ENCODE data around the gene FAM90A26. TPM values are rescaled to one million over a fixed set of nuclear protein-coding genes. Genes with fewer than 3 reads are reported as not detected.
"Not testable (repeated sequence)": the region's sequence is repeated elsewhere in the genome, so short reads cannot be mapped to it uniquely, and the experiment has no call there.

The FAM90A26 gene
- total and polyA plus RNA-seq, 2 of the 8 experiments (the other 6 are each of a cell fraction or from before 2014, with no cell fraction given): not detected

DNA sequence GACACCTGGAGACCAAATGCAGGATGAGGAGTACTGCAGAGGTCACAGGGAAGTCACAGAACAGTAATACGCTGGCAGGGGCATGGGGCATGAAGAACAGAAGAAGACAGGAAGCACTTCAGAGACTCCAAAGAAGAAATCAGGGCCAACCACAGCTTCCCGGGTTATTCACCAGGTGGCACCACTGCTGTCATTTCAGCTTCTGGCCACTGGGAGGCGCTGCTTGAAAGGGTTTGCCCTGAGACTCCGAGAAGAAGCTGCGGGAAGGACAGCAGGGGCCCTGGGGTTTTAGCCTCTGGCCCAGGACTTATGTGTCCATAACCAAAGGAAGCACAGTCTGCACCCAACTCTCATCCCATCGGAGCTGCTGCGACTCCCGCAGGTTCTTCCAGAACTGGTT, 4.2 kb upstream of the FAM90A26 start:
- H2BK20ac ChIP-seq (ENCODE audit: low read length); H3K79me1 ChIP-seq (ENCODE audit: low read depth, low read length); H3K4me3 ChIP-seq (ENCODE audit: extremely low read depth in 1 of 4, insufficient read depth in 2 of 4, low read depth in 3 of 4, low read length in 4 of 4); H3K56ac ChIP-seq (replicated peaks; ENCODE audit: insufficient read length, low read depth, low read length); H4K20me1 ChIP-seq (replicated peaks in 1 of 2; ENCODE audit: control insufficient read depth in 1 of 2, insufficient read depth in 2 of 2, low read length in 2 of 2); H3K27ac ChIP-seq (ENCODE audit: low read depth, low read length); H3K18ac ChIP-seq (ENCODE audit: extremely low read depth, low read length); H3K79me2 ChIP-seq (ENCODE audit: control insufficient read depth in 1 of 2, insufficient read depth in 2 of 2, low read length in 2 of 2); H3K14ac ChIP-seq (ENCODE audit: insufficient read length); H3K9ac ChIP-seq (replicated peaks in 1 of 4; ENCODE audit: extremely low read depth in 1 of 4, low read depth in 3 of 4, low read length in 3 of 4); H3K27me3 ChIP-seq (replicated peaks in 1 of 4; ENCODE audit: control insufficient read depth in 3 of 4, extremely low read depth in 1 of 4, insufficient read depth in 3 of 4, low read length in 3 of 4); H2AFZ ChIP-seq (ENCODE audit: low read length); H3K4me1 ChIP-seq (replicated peaks in 1 of 4; ENCODE audit: control insufficient read depth in 3 of 4, insufficient read depth in 4 of 4, low read length in 3 of 4); H3K4me2 ChIP-seq (ENCODE audit: insufficient read depth in 1 of 2, low read depth in 2 of 2, low read length in 2 of 2); POLR2A ChIA-PET (ENCODE audit: partially characterized antibody); H4K5ac ChIP-seq (ENCODE audit: insufficient read length, low read depth, low read length); H3K23ac ChIP-seq (ENCODE audit: insufficient read length); H3K4ac ChIP-seq (replicated peaks; ENCODE audit: insufficient read length, low read depth, low read length); H4K91ac ChIP-seq (replicated peaks; ENCODE audit: insufficient read length, low read length); H2BK12ac ChIP-seq (ENCODE audit: low read depth, low read length); H4K8ac ChIP-seq (ENCODE audit: extremely low read depth, insufficient read depth, low read length); FAIRE-seq; H2AK5ac ChIP-seq (ENCODE audit: low read depth, low read length); H3K36me3 ChIP-seq (ENCODE audit: control insufficient read depth in 2 of 4, insufficient read depth in 4 of 4, low read length in 3 of 4); H2BK120ac ChIP-seq (replicated peaks; ENCODE audit: low read depth, low read length); H2BK5ac ChIP-seq (ENCODE audit: low read depth, low read length); H2BK15ac ChIP-seq (ENCODE audit: low read length); H3K23me2 ChIP-seq (ENCODE audit: low read depth, low read length): not testable (repeated sequence)
- TF ChIP-seq RAD21 (IDR thresholded peaks at IDR 0.05 in 1 of 2, conservative IDR thresholded peaks at IDR 0.05 in 1 of 2; ENCODE audit: low read depth in 2 of 2, low read length in 2 of 2): peak; percentile 18 to 31; a peak in 3 of 4 replicates
- TF ChIP-seq, protein P1, sequence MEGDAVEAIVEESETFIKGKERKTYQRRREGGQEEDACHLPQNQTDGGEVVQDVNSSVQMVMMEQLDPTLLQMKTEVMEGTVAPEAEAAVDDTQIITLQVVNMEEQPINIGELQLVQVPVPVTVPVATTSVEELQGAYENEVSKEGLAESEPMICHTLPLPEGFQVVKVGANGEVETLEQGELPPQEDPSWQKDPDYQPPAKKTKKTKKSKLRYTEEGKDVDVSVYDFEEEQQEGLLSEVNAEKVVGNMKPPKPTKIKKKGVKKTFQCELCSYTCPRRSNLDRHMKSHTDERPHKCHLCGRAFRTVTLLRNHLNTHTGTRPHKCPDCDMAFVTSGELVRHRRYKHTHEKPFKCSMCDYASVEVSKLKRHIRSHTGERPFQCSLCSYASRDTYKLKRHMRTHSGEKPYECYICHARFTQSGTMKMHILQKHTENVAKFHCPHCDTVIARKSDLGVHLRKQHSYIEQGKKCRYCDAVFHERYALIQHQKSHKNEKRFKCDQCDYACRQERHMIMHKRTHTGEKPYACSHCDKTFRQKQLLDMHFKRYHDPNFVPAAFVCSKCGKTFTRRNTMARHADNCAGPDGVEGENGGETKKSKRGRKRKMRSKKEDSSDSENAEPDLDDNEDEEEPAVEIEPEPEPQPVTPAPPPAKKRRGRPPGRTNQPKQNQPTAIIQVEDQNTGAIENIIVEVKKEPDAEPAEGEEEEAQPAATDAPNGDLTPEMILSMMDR (IDR thresholded peaks at IDR 0.05; ENCODE audit: control extremely low read depth in 1 of 3, insufficient read depth in 1 of 3, low read depth in 1 of 3, low read length in 3 of 3): peak in 2 of 3 experiments; percentile 8 to 56; a peak in 3 of 4 replicates
- peaks cover 4 to 59% of the 10 kb centered on the region in 2 experiments; a peak in 2 of 4 replicates for H3K9me3 ChIP-seq (ENCODE audit: insufficient read depth in 2 of 2, low read depth in 1 of 2, low read length in 1 of 2)
- peak in 1 of 2 experiments; percentile 75 for DNase-seq (ENCODE audit: low read depth in 1 of 2, low spot score in 2 of 2)
- CTCF ChIA-PET (ENCODE audit: partially characterized antibody): interaction anchor here (0.6 kb wide), 1 partner anchor 536 kb away, joined by 3 read pairs; no protein-coding TSS in a partner anchor
- 80% methylated on average over 1 of the region's 8 CpGs; no CpG with 5 or more reads in 1 of the 2 experiments for WGBS, 2 experiments (ENCODE audit: extremely low coverage in 1 of 2, insufficient coverage in 1 of 2, insufficient read length in 1 of 2, insufficient replicate concordance in 2 of 2, low coverage in 1 of 2, low lambda C conversion rate in 2 of 2, missing lambda C conversion rate in 1 of 2)
